Subcutaneous adipose tissue (tissue), 4 donors: ENCODE results near the gene ABHD17A. TPM values are rescaled to one million over a fixed set of nuclear protein-coding genes. Genes with fewer than 3 reads are reported as not detected.

Source experiments
- CTCF ChIP-seq: fragments of 450-650 bp; IDR thresholded peaks from one replicate; pipeline ENCODE4 v1.5.1; 2016; ENCODE audit warnings: low read depth, mild to moderate bottlenecking, control low read depth, antibody characterized with exemption, moderate library complexity
- total RNA-seq, 4 donors: library from RNA; depleted of rRNA; stranded (reverse); fragments of >200 nt; gene quantifications; one replicate each; pipeline ENCODE4 v1.1.0, GENCODE V29; 2016

Gene ABHD17A
- total RNA-seq, 4 donors from 2014 or later: 43.7 to 88.9 (median 56.8) TPM

DNA sequence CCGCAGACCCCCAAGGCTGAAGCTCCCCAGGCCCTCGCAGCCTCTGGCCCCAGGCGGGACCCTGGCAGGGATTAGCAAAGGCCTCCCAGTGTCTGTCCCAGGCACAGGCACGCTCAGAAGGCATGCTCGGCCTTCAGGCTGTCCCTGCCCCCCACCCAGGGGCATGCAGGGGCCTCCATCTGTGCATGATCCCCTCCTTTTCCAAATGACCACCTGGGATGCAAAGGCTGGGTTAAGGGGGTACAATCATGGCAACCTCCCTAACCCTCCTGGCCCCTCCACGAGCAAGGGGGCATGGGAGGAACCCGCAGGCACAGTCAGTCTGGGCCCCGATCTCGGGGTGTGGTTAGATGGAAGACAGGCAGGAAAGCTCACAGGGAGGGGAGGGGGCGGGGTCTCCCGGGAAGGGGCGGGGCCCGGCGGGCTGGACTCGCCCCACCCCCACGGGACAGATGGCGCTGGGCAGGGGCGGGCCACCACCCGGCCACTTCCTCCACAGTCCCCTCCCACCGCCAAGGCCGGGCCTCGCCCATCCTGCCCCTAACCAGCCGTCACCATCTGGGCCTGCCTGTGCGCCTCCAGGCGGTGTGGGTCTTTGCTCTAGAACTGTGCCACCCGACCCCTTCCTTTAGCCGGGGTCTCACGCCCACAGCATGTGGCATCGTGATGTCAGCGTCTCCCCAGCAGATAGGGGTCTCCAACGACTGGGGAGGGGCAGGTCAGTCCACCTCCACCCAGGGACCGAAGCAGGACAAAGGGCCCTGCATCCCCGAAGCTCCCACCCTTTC lies 30.1 kb downstream of the ABHD17A start:
- no peak for TF ChIP-seq CTCF

DNA sequence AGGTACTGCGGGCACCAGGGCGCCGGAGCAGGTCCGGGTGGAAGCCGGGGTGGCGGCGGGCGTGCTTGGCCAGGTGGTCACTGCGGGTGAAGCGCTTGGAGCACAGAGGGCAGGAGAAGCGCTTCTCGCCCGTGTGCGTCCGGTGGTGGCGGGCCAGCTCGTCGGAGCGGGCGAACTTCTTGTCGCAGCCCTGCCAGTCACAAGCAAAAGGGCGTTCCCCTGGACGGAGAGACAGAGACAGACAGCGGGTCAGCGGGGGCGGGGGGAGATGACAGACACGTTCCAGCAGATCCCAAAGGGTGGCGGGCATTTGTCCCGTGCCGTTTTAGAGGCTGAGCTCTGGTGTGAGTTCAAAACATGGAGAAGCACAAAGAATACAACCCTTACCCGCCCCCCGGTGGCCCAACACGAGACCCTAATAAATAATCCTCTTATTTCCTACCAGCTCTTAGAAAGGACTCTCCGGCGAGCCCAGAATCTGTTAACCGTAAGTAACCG lies 30.7 kb downstream of the ABHD17A start:
- no peak for TF ChIP-seq CTCF

DNA sequence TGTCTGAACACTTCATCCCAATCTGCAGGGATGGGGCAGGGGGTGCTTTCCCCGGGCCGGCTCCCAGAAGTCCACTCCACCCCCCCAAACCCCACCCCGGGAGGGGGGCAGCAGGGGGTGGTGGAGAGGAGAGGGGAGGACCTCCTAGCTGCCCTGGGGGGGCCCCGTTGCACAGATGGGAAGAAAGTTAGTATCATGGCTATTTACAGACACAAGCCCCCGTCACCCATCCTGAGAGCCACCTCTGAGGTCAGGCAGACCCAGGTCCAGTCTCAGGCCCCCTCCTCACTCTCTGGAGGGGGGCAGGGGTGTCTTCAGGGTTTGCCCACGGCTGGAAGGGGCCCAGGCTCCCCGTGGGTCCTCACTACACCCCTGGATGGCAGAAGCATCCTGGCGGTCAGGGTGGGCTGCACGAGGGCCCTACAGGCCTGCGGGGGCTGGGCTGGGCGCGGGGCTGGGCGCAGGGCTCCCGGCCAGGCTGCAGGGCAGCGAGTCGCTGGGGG lies 31.2 kb downstream of the ABHD17A start:
- no peak for TF ChIP-seq CTCF

DNA sequence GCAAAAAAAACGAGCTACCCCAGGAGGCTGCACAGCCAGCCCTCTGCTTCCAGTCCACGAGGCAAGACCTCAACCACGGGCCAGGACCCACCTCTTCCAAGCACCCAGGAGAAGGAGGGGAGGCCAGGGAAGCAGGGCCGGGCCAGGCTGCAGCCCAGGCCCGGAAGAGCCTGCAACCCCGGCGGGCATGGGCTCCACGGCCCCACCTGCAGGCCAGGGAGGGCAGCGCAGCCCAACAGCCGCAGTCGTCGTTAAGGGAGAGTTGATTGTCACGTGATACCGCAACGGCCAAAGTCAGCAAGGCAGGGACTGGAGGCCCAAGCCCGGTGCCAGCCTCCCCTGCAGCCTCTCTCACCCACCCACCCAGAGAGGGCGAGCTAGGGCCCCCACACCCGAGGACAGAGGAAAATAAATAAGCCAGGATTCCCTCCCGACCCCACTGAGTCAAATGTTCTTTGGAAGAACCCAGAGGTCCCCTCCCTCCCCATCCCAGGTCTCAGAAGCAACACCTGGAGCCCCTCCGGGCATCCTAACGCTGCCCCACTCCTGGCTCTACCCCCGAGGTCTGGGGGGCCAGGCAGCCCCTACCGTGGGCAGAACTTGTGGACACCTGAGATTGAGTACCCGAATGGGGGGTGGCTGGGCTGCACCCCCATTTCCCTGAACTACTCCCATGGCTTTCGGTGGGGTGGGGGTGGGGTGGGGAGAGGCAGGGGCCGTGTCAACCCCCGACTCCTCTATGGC lies 31.8 kb downstream of the ABHD17A start:
- TF ChIP-seq CTCF: no peak

DNA sequence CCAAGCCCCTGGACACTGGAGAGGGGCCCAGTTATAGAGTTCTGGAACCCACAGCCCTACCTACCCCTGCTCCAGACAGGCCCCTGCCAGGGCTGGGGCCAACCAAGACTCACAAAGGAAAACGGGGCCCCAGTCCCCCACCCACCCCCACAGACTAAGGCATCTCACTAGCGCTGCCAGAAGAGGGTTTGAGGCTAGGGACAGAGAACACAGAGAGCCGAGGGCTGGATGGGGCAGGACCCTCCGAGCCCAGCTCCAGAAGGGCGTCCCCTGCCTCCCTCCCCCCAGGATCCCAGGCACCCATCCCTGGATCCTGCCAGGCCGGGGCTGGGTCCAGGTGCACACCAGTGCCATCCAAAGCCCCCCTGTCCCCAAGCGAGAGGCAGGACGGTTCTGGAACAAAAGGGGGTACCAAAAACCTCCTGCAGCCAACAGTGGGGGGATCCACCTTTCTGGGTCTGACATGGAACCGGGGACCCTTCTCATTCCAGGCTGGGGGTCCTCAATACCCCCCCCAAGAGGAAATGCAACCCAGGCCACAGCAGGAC lies 32.6 kb downstream of the ABHD17A start:
- TF ChIP-seq CTCF: no peak

- TF ChIP-seq CTCF: no peak
Observed at GRCh38 chr19:1851654-1852580, 33.4 kb downstream of the ABHD17A start.
